K562 (cell line): ENCODE results near the gene KIF1A. TPM values are rescaled to one million over a fixed set of nuclear protein-coding genes. Genes with fewer than 3 reads are reported as not detected.

Experiments
- ATAC-seq: fragments of 200-7000 bp; cut with Tn5 transposase; 3 replicates; pipeline ENCODE4 v1.9.1; 2020; ENCODE audit warnings: moderate library complexity
- BruUV-seq: library from RNA; stranded (reverse); fragments of 400-500 nt; replicated peaks from 2 replicates; lab custom pipeline; 2021; lab: Mats Ljungman, UMichigan
- CTCF ChIA-PET: fragments of 300-600 bp; formaldehyde crosslinking; extraction: SDS; loops from one replicate; lab custom pipeline; 2021; ENCODE audit warnings: low intra/inter-chr PET ratio; lab: Yijun Ruan, JAX
- POLR2A ChIA-PET: fragments of 300-600, 350-650 bp; sonication (Branson Sonifier 250); formaldehyde crosslinking; extraction: SDS; loops from one replicate; lab custom pipeline; 2021; ENCODE audit warnings: antibody characterized with exemption, inconsistent platforms; lab: Yijun Ruan, JAX
- DNase-seq, 4 experiments: peaks; one replicate each; pipeline versions ENCODE4 v3.0.0 to v3.0.0-alpha.2; 2011 to 2018; ENCODE audit warnings: low spot score in 3 of 4, mixed read lengths in 3 of 4; ENCODE audit errors: extremely low read depth in 1 of 4
- FAIRE-seq: peaks from 2 replicates; lab custom pipeline; 2011; peaks lifted over from hg19 to GRCh38; lab: Jason Lieb, UNC
- H2AFZ ChIP-seq: 2 replicates; pipeline ENCODE4 v1.6.0; 2011; ENCODE audit warnings: low read depth, low read length, control low read depth, inconsistent platforms
- H3K27ac ChIP-seq: fragments of 200-600 bp; 3 replicates; pipeline ENCODE4 v1.8.0; 2011; ENCODE audit warnings: low read depth, mild to moderate bottlenecking, control low read depth, inconsistent platforms, low read length, moderate library complexity, mixed read lengths; ENCODE audit errors: extremely low read depth
- H3K27me3 ChIP-seq, 2 experiments: fragments of 300-600 bp in 1 of 2; 2 replicates in 1 of 2; 3 replicates in 1 of 2; pipeline versions ENCODE4 v1.6.0 to v1.8.0; 2011; ENCODE audit warnings: inconsistent platforms in 2 of 2, low read length in 2 of 2, mild to moderate bottlenecking in 1 of 2, mixed read lengths in 1 of 2, moderate library complexity in 1 of 2; ENCODE audit not compliant: control insufficient read depth in 2 of 2, insufficient read depth in 2 of 2
- H3K36me3 ChIP-seq: fragments of 300-600 bp; 3 replicates; pipeline ENCODE4 v1.8.0; 2011; ENCODE audit warnings: mild to moderate bottlenecking, low read length, inconsistent platforms; ENCODE audit not compliant: control insufficient read depth, insufficient read depth
- H3K4me1 ChIP-seq, 2 experiments: fragments of 200-600 bp in 1 of 2; replicated peaks in 1 of 2; 2 replicates in 1 of 2; 3 replicates in 1 of 2; pipeline versions ENCODE4 v1.5.1 to v1.8.0; 2011; ENCODE audit warnings: inconsistent platforms in 2 of 2, low read length in 2 of 2, mild to moderate bottlenecking in 1 of 2, mixed read lengths in 1 of 2, moderate library complexity in 1 of 2; ENCODE audit not compliant: control insufficient read depth in 2 of 2, insufficient read depth in 2 of 2
- H3K4me2 ChIP-seq: 2 replicates; pipeline ENCODE4 v1.6.1; 2011; ENCODE audit warnings: low read length, control low read depth, inconsistent platforms, mixed read lengths; ENCODE audit not compliant: insufficient read depth
- H3K4me3 ChIP-seq: fragments of 200-600 bp; sonication (generic), shearing (Covaris generic); 2 replicates; pipeline ENCODE4 v1.5.1; 2016; ENCODE audit warnings: control low read depth, inconsistent platforms
- H3K79me2 ChIP-seq: fragments of 200-600 bp; 3 replicates; pipeline ENCODE4 v1.8.0; 2011; ENCODE audit warnings: low read length, inconsistent platforms; ENCODE audit not compliant: control insufficient read depth, insufficient read depth
- H3K9ac ChIP-seq, 2 experiments: 2 replicates each; pipeline versions ENCODE4 v1.6.0 to v1.6.1; 2011; ENCODE audit warnings: low read depth in 2 of 2, low read length in 2 of 2, control low read depth in 1 of 2, inconsistent platforms in 1 of 2, mild to moderate bottlenecking in 1 of 2, mixed read lengths in 1 of 2; ENCODE audit not compliant: insufficient read depth in 1 of 2
- H3K9me1 ChIP-seq: one replicate; pipeline ENCODE4 v1.6.0; 2011; ENCODE audit warnings: inconsistent platforms, mild to moderate bottlenecking, low read length, moderate library complexity; ENCODE audit not compliant: control insufficient read depth, insufficient read depth
- H3K9me3 ChIP-seq: replicated peaks from 2 replicates; pipeline ENCODE4 v1.5.1; 2011; ENCODE audit warnings: low read depth, low read length, inconsistent platforms; ENCODE audit not compliant: control insufficient read depth, insufficient read depth
- H4K20me1 ChIP-seq: replicated peaks from 2 replicates; pipeline ENCODE4 v1.6.1; 2011; ENCODE audit warnings: low read length, inconsistent platforms, mixed read lengths; ENCODE audit not compliant: control insufficient read depth, insufficient read depth
- BDP1 ChIP-seq: IDR thresholded peaks from 3 replicates; pipeline ENCODE4 v1.6.1; 2011; ENCODE audit not compliant: insufficient read length, insufficient read depth
- CHD2 ChIP-seq: IDR thresholded peaks from 2 replicates; pipeline ENCODE4 v1.6.1; 2011; ENCODE audit warnings: low read depth, low read length
- MCM2 ChIP-seq: fragments of 450-650 bp; IDR thresholded peaks from 2 replicates; pipeline ENCODE4 v1.6.1; 2017; ENCODE audit warnings: low read depth, mild to moderate bottlenecking
- RERE ChIP-seq: sonication (generic); formaldehyde crosslinking; IDR thresholded peaks from 2 replicates; pipeline ENCODE4 v1.8.0; 2023; ENCODE audit warnings: missing genetic modification reagents, mild to moderate bottlenecking, borderline replicate concordance
- SETDB1 ChIP-seq: IDR thresholded peaks from one replicate; pipeline ENCODE4 v1.6.1; 2012; ENCODE audit warnings: low read length, control low read depth, inconsistent platforms
- SIN3B ChIP-seq: fragments of 450-650 bp; IDR thresholded peaks from 2 replicates; pipeline ENCODE4 v1.6.1; 2017; ENCODE audit warnings: low read depth, mild to moderate bottlenecking, moderate library complexity
- WGBS: fragments of 100-300 bp; shearing (Covaris generic); methylation state at CpG from one replicate; pipeline ENCODE4 v1.1.6; 2016; ENCODE audit warnings: low coverage, mixed read lengths; ENCODE audit not compliant: insufficient coverage; ENCODE audit errors: missing lambda C conversion rate; 5-methylcytosine and 5-hydroxymethylcytosine counted together
- in situ Hi-C: fragments of 300-500 bp; cut with MboI; formaldehyde crosslinking; loops from 4 replicates; pipeline ENCODE4 v1.15.0; 2018; ENCODE audit warnings: inconsistent platforms, mixed read lengths
- intact Hi-C: fragments of 100-400 bp; cut with micrococcal nuclease; formaldehyde crosslinking; loops from 2 replicates; pipeline ENCODE4 v1.14.2; 2022
- polyA plus RNA-seq, 8 experiments: library from polyadenylated mRNA; depleted of rRNA in 4 of 8; stranded (reverse) in 5 of 8; unstranded in 3 of 8; fragments of >200 nt; fragmentation: Nextera tagmentation in 2 of 8; fragmentation: Illumina TruSeq in 1 of 8; extraction: Ambion mirVana in 2 of 8; extraction: Trizol in 1 of 8; gene quantifications; 2 replicates each; pipeline versions ENCODE4 v1.2.1 to v1.2.3, GENCODE V29; 2011 to 2014; ENCODE audit warnings: inconsistent platforms in 1 of 8, missing spikeins in 1 of 8
- total RNA-seq, 7 experiments: library from RNA; depleted of rRNA in 6 of 7; stranded (reverse); fragments of >200 nt in 6 of 7; fragmentation: Illumina TruSeq in 2 of 7; extraction: Trizol in 2 of 7; gene quantifications; 2 replicates each; pipeline versions ENCODE4 v1.2.1 to v1.2.3, GENCODE V29; 2011 to 2021; ENCODE audit warnings: low replicate concordance in 1 of 7

The KIF1A gene
- total and polyA plus RNA-seq, 9 of the 15 experiments (the other 6 are each of a cell fraction or from before 2014, with no cell fraction given), result 0.07 to 1.4 (median 0.45) TPM; not detected in 2

- TF ChIP-seq BDP1, result no peak
These were observed 32.2 kb downstream of the KIF1A start (continued) for GRCh38 chr2:240787521-240788472.

DNA sequence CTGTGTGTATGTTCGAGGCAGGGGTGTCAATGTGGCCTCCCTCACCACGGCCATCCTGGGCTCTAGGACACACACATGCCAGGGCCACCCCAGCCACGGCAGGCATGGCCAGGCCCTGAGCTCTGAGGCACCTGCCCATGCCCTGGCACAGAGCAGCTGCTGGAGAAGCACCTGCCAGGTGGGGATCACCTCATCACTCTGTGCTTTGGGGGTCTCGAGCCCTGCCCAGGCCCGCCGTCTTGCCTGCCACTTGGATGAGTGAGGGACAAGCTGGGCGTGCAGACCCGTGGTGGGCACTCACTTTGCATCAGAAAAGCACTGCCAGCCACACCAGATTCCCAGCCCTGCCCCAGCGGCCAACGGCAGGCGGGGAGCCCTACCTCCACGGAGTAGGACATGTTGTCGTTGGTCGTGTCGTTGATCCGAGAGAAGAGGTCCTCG is 33.1 kb downstream of the KIF1A start:
- ChIA-PET CTCF (no interaction called here), POLR2A (no interaction called here)
- H3K4me1 ChIP-seq, result peaks cover 0 to 18% of the 10 kb centered on the region in 2 experiments; a peak in 1 of 5 replicates
- no peak for DNase-seq
- intact Hi-C loops (no loop called here), in situ Hi-C loops (no loop called here)
- no peaks in the 10 kb centered on the region for H3K9me3 ChIP-seq
- no peak for TF ChIP-seq SETDB1
- no peak for TF ChIP-seq MCM2
- TF ChIP-seq CHD2, result no peak
- TF ChIP-seq SIN3B, result no peak
- no peak for TF ChIP-seq RERE (CRISPR knock-in tag)
- ATAC-seq, result no peak
- no peak overlapping the region for H3K27ac ChIP-seq
- H3K79me2 ChIP-seq, result no peaks in the 10 kb centered on the region
- BruUV-seq, result no TSS peak
- no peak overlapping the region for H3K4me2 ChIP-seq
- no peak overlapping the region for H2AFZ ChIP-seq
- FAIRE-seq, result no peak
- H3K27me3 ChIP-seq, result peaks cover 0 to 7% of the 10 kb centered on the region in 2 experiments; a peak in 1 of 5 replicates
- no peak overlapping the region for H3K4me3 ChIP-seq
- H4K20me1 ChIP-seq, result no peaks in the 10 kb centered on the region
- 0% methylated on average over 4 of the region's 17 CpGs for WGBS
- no peaks in the 10 kb centered on the region for H3K36me3 ChIP-seq
- H3K9me1 ChIP-seq, result no peaks in the 10 kb centered on the region
- no peak overlapping the region for H3K9ac ChIP-seq
